Endothelial cell (in vitro differentiated cells): ENCODE data around the gene MICU2. TPM values are rescaled to one million over a fixed set of nuclear protein-coding genes. Genes with fewer than 3 reads are reported as not detected.
"Not testable (repeated sequence)": the region's sequence is repeated elsewhere in the genome, so short reads cannot be mapped to it uniquely, and the experiment has no call there.

Experiments
- DNase-seq: peaks from one replicate; pipeline ENCODE4 v3.0.0; 2021; ENCODE audit warnings: low spot score
- H3K27ac Mint-ChIP-seq: one replicate; pipeline ENCODE4 v1.8.0; 2021; ENCODE audit warnings: mixed read lengths, inconsistent platforms; ENCODE audit not compliant: unreplicated experiment
- H3K27me3 Mint-ChIP-seq: one replicate; pipeline ENCODE4 v1.8.0; 2021; ENCODE audit warnings: mild to moderate bottlenecking, moderate library complexity, mixed read lengths, inconsistent platforms; ENCODE audit not compliant: unreplicated experiment
- H3K36me3 Mint-ChIP-seq: one replicate; pipeline ENCODE4 v1.8.0; 2021; ENCODE audit warnings: mild to moderate bottlenecking, low read depth, mixed read lengths, inconsistent platforms; ENCODE audit not compliant: unreplicated experiment
- H3K4me1 Mint-ChIP-seq: one replicate; pipeline ENCODE4 v1.8.0; 2021; ENCODE audit warnings: mild to moderate bottlenecking, mixed read lengths, inconsistent platforms; ENCODE audit not compliant: unreplicated experiment
- H3K4me3 Mint-ChIP-seq: one replicate; pipeline ENCODE4 v1.8.0; 2021; ENCODE audit warnings: mild to moderate bottlenecking, mixed read lengths, inconsistent platforms; ENCODE audit not compliant: unreplicated experiment
- H3K9me3 Mint-ChIP-seq: one replicate; pipeline ENCODE4 v1.8.0; 2021; ENCODE audit warnings: mixed read lengths, inconsistent platforms; ENCODE audit not compliant: unreplicated experiment
- total RNA-seq: library from RNA; stranded (reverse); fragmentation: NEBNext Ultra II Directional; extraction: Animal tissue kit (Norgen Biotek cat#: 25700); gene quantifications from one replicate; pipeline ENCODE4 v1.2.1, GENCODE V29; 2021; ENCODE audit not compliant: unreplicated experiment
- TF ChIP-seq, protein P1 (sequence below): fragments of 200-600 bp; sonication (generic); IDR thresholded peaks from one replicate; pipeline ENCODE4 v1.5.0; 2021; ENCODE audit warnings: antibody characterized with exemption; ENCODE audit not compliant: unreplicated experiment

Gene MICU2
- total RNA-seq, 1 donor from 2014 or later: 22.3 TPM

DNA sequence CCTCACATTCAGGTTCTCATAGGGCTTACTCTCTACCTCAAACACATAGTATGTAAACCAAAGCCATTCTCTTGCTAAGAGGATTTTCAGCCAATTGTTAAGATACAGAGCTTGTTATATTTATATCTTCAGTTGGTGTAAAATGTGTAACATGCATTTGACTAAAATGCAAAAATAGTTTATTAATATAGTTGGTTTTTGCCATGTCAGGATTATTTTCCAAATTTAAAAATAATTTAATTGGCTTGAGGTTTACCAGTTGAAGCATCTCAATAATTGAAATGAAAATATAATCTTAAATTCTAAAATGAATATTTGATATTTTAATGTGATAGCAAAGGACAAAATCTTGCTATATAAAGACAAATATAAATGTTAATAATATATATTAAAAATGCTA is 7.2 kb downstream of the MICU2 start:
- Mint-ChIP-seq H3K4me3 (no peak overlapping the region), H3K27me3 (peaks cover 2% of the 10 kb centered on the region), H3K9me3 (no peaks in the 10 kb centered on the region), H3K27ac (no peak overlapping the region), H3K36me3 (peaks cover 5% of the 10 kb centered on the region), H3K4me1 (peaks cover 3% of the 10 kb centered on the region)
- TF ChIP-seq, protein P1, sequence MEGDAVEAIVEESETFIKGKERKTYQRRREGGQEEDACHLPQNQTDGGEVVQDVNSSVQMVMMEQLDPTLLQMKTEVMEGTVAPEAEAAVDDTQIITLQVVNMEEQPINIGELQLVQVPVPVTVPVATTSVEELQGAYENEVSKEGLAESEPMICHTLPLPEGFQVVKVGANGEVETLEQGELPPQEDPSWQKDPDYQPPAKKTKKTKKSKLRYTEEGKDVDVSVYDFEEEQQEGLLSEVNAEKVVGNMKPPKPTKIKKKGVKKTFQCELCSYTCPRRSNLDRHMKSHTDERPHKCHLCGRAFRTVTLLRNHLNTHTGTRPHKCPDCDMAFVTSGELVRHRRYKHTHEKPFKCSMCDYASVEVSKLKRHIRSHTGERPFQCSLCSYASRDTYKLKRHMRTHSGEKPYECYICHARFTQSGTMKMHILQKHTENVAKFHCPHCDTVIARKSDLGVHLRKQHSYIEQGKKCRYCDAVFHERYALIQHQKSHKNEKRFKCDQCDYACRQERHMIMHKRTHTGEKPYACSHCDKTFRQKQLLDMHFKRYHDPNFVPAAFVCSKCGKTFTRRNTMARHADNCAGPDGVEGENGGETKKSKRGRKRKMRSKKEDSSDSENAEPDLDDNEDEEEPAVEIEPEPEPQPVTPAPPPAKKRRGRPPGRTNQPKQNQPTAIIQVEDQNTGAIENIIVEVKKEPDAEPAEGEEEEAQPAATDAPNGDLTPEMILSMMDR: no peak
- no peak for DNase-seq

GRCh38 chr13:21595546-21595822 is 8.5 kb downstream of the MICU2 start:
- Mint-ChIP-seq H3K36me3 (no peaks in the 10 kb centered on the region), H3K4me1 (peaks cover 6% of the 10 kb centered on the region), H3K27ac (no peak overlapping the region), H3K4me3 (no peak overlapping the region), H3K27me3 (peaks cover 2% of the 10 kb centered on the region), H3K9me3 (no peaks in the 10 kb centered on the region)
- TF ChIP-seq, protein P1: no peak
- DNase-seq: no peak

- Mint-ChIP-seq H3K27me3 (peaks cover 2% of the 10 kb centered on the region), H3K4me3 (no peak overlapping the region), H3K9me3 (no peaks in the 10 kb centered on the region), H3K36me3 (no peaks in the 10 kb centered on the region), H3K4me1 (peaks cover 6% of the 10 kb centered on the region), H3K27ac (no peak overlapping the region)
- DNase-seq: no peak
- TF ChIP-seq, protein P1: no peak
Observed at GRCh38 chr13:21594715-21595545, 9.0 kb downstream of the MICU2 start.

DNA sequence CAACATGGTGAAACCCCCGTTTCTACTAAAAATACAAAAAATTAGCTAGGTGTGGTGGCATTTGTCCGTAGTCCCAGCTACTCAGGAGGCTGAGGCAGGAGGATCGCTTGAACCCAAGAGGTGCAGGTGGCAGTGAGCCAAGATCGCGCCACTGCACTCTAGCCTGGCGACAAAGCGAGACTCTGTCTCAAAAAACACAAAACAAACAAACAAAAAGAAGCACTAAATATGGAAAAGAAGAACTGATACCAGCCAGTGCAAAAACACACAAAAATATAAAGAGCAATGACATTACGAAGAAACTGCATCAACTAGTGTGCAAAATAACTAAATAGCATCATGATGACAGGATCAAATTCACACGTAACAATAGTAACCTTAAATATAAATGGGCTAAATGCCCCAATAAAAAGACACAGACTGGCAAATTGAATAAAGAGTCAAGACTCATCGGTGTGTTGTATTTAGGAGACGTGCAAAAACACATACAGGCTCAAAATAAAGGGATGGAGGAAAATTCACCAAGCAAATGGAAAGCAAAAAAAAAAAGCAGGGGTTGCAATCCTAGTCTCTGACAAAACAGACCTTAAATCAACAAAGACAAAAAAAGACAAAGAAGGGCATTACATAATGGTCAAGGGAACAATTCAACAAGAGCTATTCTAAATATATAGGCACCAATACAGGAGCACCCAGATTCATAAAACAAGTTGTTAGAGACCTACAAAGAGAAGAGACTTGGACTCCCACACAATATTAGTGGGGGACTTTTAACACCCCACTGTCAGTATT is 13.1 kb downstream of the MICU2 start:
- not testable (repeated sequence) for DNase-seq, H3K4me3 Mint-ChIP-seq, H3K36me3 Mint-ChIP-seq, H3K27me3 Mint-ChIP-seq, H3K27ac Mint-ChIP-seq, H3K9me3 Mint-ChIP-seq, H3K4me1 Mint-ChIP-seq

DNA sequence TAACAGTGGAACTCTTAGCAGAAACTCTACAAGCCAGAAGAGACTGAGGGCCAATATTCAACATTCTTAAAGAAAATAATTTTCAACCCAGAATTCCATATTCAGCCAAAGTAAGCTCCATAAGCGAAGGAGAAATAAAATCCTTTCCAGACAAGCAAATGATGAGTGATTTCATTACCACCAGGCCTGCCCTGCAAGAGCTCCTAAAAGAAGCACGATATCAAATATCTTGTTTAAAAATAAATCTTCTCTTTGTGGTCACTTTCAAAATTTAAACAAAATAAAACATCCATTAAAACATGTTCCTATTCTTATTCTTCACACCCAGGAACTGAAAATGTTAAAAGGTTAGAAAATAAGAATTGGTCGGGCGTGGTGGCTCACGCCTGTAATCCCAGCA is 13.7 kb downstream of the MICU2 start:
- no peak overlapping the region for H3K27ac Mint-ChIP-seq
- H3K27me3 Mint-ChIP-seq: peaks cover 2% of the 10 kb centered on the region
- H3K36me3 Mint-ChIP-seq: no peaks in the 10 kb centered on the region
- TF ChIP-seq, protein P1: no peak
- peaks cover 6% of the 10 kb centered on the region for H3K4me1 Mint-ChIP-seq
- no peaks in the 10 kb centered on the region for H3K9me3 Mint-ChIP-seq
- DNase-seq: no peak
- no peak overlapping the region for H3K4me3 Mint-ChIP-seq

DNA sequence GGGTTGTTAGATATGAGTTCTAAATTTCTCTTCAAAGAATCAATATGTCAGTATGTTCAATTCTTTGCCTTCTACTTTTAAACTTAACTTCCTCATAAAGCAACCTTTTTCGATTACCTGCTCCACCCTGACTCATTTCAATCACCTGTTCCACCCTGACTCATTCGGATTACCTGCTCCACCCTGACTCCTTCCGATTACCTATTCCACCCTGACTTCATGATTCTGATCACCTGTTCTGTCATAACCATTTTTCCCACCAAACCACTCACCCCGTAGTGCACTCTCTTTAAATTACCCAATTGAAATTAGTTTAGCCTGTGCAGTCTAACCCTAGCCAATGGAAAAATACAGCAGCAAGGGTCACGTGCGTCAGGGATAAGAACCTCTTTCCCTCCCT is 14.5 kb downstream of the MICU2 start:
- not testable (repeated sequence) for H3K27me3 Mint-ChIP-seq, DNase-seq, H3K4me1 Mint-ChIP-seq, H3K36me3 Mint-ChIP-seq, H3K27ac Mint-ChIP-seq, H3K9me3 Mint-ChIP-seq, H3K4me3 Mint-ChIP-seq

DNA sequence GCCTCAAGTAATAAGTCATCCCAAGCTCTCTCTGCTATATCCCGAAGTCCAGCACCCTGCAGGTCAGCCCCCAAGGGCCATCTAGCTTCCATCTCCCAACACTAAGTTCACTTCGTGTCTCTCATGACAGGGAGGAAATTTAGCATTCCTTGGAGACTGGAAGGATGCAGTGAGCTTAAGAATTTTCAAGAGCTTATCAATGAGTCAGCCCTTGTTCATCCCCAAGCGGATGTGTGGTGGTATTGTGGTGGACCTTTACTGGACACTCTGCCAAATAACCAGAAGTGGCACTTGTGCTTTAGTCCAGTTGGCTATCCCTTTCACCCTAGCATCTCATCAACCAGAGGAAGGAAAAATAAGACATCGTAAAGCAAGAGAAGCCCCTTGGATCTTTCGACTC is 15.6 kb downstream of the MICU2 start:
- H3K36me3 Mint-ChIP-seq, H3K4me3 Mint-ChIP-seq, H3K27ac Mint-ChIP-seq, H3K4me1 Mint-ChIP-seq, H3K9me3 Mint-ChIP-seq, DNase-seq, H3K27me3 Mint-ChIP-seq: not testable (repeated sequence)
